ENCODE data around the gene NR3C1.

DNA sequence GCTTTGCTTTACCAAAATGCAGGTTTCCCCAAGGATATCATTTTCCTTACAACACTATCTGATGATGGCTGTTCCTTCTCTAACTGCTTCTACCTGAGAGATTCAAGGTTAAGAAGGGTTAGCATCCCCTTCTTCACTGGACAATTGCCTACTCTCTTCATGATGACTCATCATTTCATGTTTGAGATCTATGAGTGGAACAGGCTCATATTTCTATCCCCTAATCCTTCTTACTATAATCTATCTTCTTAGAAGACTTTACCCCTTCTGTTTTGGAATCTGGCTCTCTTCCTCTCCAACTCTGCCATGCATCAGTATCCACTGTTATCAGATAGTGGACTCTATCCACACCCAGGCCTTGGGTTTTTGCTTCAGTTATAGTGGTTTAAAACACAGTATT, 54.3 kb downstream of the NR3C1 start:
- TF ChIP-seq, protein P1, sequence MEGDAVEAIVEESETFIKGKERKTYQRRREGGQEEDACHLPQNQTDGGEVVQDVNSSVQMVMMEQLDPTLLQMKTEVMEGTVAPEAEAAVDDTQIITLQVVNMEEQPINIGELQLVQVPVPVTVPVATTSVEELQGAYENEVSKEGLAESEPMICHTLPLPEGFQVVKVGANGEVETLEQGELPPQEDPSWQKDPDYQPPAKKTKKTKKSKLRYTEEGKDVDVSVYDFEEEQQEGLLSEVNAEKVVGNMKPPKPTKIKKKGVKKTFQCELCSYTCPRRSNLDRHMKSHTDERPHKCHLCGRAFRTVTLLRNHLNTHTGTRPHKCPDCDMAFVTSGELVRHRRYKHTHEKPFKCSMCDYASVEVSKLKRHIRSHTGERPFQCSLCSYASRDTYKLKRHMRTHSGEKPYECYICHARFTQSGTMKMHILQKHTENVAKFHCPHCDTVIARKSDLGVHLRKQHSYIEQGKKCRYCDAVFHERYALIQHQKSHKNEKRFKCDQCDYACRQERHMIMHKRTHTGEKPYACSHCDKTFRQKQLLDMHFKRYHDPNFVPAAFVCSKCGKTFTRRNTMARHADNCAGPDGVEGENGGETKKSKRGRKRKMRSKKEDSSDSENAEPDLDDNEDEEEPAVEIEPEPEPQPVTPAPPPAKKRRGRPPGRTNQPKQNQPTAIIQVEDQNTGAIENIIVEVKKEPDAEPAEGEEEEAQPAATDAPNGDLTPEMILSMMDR (IDR thresholded peaks at IDR 0.05): no peak
- TF ChIP-seq POLR2AphosphoS5 (IDR thresholded peaks at IDR 0.05; ENCODE audit: insufficient read depth in 1 of 2, low read depth in 1 of 2) (no peak), POLR2A (IDR thresholded peaks at IDR 0.05) (no peak)
